ENCODE data around the gene SLC25A45.
A peak's percentile ranks its signal among the peaks of the same experiment; 100 is the strongest.
"Not testable (repeated sequence)": the region's sequence is repeated elsewhere in the genome, so short reads cannot be mapped to it uniquely, and the experiment has no call there.

The SLC25A45 gene

GRCh38 chr11:65421794-65422632, 39.6 kb upstream of the SLC25A45 start:
- peak; percentile 90 to 95 for DNase-seq (ENCODE audit: low read depth in 1 of 2, low spot score in 1 of 2)

GRCh38 chr11:65420979-65421793, 38.7 kb upstream of the SLC25A45 start:
- peak; percentile 65 to 90 for DNase-seq (ENCODE audit: low read depth in 1 of 2, low spot score in 1 of 2)

GRCh38 chr11:65420506-65420905, 38.1 kb upstream of the SLC25A45 start:
- DNase-seq (ENCODE audit: low read depth in 1 of 2, low spot score in 1 of 2): no peak

- no peak for DNase-seq (ENCODE audit: low read depth in 1 of 2, low spot score in 1 of 2)
Measured at GRCh38 chr11:65419772-65420481, 37.5 kb upstream of the SLC25A45 start.

GRCh38 chr11:65419460-65419771, 37.0 kb upstream of the SLC25A45 start:
- DNase-seq (ENCODE audit: low read depth in 1 of 2, low spot score in 1 of 2): no peak

- DNase-seq (ENCODE audit: low read depth in 1 of 2, low spot score in 1 of 2): peak; percentile 67 to 82
Measured at GRCh38 chr11:65418681-65419459, 36.4 kb upstream of the SLC25A45 start.

GRCh38 chr11:65418431-65418680, 35.9 kb upstream of the SLC25A45 start:
- no peak for DNase-seq (ENCODE audit: low read depth in 1 of 2, low spot score in 1 of 2)

- no peak for DNase-seq (ENCODE audit: low read depth in 1 of 2, low spot score in 1 of 2)
Measured at GRCh38 chr11:65417702-65418430, 35.4 kb upstream of the SLC25A45 start.

- no peak for DNase-seq (ENCODE audit: low read depth in 1 of 2, low spot score in 1 of 2)
Measured at GRCh38 chr11:65416841-65417701, 34.6 kb upstream of the SLC25A45 start.

GRCh38 chr11:65416341-65416824, 33.9 kb upstream of the SLC25A45 start:
- peak; percentile 89 to 90 for DNase-seq (ENCODE audit: low read depth in 1 of 2, low spot score in 1 of 2)

GRCh38 chr11:65415499-65416340, 33.3 kb upstream of the SLC25A45 start:
- DNase-seq (ENCODE audit: low read depth in 1 of 2, low spot score in 1 of 2): no peak

- no peak for DNase-seq (ENCODE audit: low read depth in 1 of 2, low spot score in 1 of 2)
Measured at GRCh38 chr11:65414776-65415498, 32.5 kb upstream of the SLC25A45 start.

GRCh38 chr11:65413077-65413664, 30.7 kb upstream of the SLC25A45 start:
- DNase-seq (ENCODE audit: low read depth in 1 of 2, low spot score in 1 of 2): not testable (repeated sequence)

- DNase-seq (ENCODE audit: low read depth in 1 of 2, low spot score in 1 of 2): no peak
Measured at GRCh38 chr11:65412271-65413076, 30.0 kb upstream of the SLC25A45 start.

- DNase-seq (ENCODE audit: low read depth in 1 of 2, low spot score in 1 of 2): no peak
Measured at GRCh38 chr11:65411681-65412070, 29.2 kb upstream of the SLC25A45 start.

- no peak for DNase-seq (ENCODE audit: low read depth in 1 of 2, low spot score in 1 of 2)
Measured at GRCh38 chr11:65410936-65411680, 28.7 kb upstream of the SLC25A45 start.

Data from activated CD4-positive, alpha-beta T cell treated with anti-CD3 and anti-CD28 coated beads, Interleukin-2, amount 50 U/mL, for 24 hours (primary cell).